Omental fat pad (tissue), 4 donors: ENCODE data around the gene ZNF232. TPM values are rescaled to one million over a fixed set of nuclear protein-coding genes. Genes with fewer than 3 reads are reported as not detected.
A peak's percentile ranks its signal among the peaks of the same experiment; 100 is the strongest.
"Not testable (repeated sequence)": the region's sequence is repeated elsewhere in the genome, so short reads cannot be mapped to it uniquely, and the experiment has no call there.

ENCODE experiments used
- ATAC-seq: fragments of 150-250 bp; one replicate; pipeline ENCODE4 v1.9.1; 2016; ENCODE audit warnings: mild to moderate bottlenecking, moderate library complexity; ENCODE audit not compliant: low FRiP score
- DNase-seq: peaks from one replicate; pipeline ENCODE4 v3.0.0-alpha.2; 2019; ENCODE audit warnings: low spot score
- CTCF ChIP-seq, 3 donors: fragments of 450-650 bp; IDR thresholded peaks; one replicate each; pipeline ENCODE4 v1.5.1; 2016 to 2017; ENCODE audit warnings: antibody characterized with exemption in 3 of 3, mild to moderate bottlenecking in 3 of 3, moderate library complexity in 2 of 3
- small RNA-seq: library from RNA; depleted of rRNA; stranded (forward); fragments of <200 nt; gene quantifications from one replicate; pipeline ENCODE3, GENCODE V24; 2016
- total RNA-seq, 4 donors: library from RNA; depleted of rRNA; stranded (reverse); fragments of >200 nt; gene quantifications; one replicate each; pipeline ENCODE4 v1.1.0, GENCODE V29; 2016

ZNF232 gene
- total RNA-seq, 4 donors from 2014 or later: 3.8 to 14.3 (median 6.5) TPM

DNA sequence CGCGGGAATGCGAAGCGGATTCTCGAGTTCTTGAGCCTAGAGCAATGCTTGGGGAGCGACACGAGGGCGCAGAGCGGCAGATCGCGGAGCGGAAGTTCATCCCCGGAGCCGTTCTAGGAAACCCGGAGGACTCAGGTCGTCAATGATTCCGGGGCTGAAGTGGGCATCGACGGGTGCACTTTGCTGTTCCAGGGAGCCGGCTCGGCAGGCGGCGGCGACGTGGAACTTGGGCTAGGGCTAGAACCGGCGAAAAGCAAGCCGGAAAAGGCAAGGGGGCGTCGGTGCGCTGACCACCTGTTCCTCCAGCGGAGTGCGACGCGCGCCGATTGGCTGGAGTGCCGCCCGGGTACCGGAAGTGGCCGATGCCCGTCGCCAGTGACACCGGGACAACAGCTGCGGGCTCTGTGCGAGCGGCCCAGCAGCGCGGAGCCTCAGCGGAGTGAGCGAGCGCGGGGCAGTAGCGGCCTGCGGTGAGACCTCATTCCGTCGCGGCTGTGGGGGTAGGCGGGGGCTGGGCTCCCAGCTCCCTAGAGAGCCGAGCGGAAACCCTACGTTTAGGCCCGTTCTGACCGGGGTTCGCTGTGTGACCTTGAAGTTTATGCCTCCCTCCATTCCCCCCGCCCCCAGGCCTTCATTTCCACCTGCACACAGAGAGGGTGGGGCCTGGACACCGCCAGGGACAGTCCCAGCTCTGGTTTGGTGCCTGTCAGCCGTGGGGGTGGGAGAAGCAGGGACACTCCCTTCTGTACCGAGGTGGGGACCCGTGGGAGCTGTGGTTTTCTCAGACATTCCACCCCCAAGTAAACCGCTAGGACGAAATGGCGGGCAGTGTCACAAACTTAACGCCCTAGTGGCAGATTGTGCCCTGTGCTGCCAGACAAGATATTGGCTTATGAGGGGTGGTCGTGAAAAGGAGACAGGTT, 33.3 kb downstream of the ZNF232 start, which contains the start of gene ZFP3:
TSS of gene ZFP3 (plus strand) at position 362 of the 923 bp plus-strand sequence. CDS start 13,038 bp downstream, outside the sequence.
- ATAC-seq: peak; percentile 90
- no peak for TF ChIP-seq CTCF (IDR thresholded peaks at IDR 0.05)
- peak; percentile 52 for DNase-seq

DNA sequence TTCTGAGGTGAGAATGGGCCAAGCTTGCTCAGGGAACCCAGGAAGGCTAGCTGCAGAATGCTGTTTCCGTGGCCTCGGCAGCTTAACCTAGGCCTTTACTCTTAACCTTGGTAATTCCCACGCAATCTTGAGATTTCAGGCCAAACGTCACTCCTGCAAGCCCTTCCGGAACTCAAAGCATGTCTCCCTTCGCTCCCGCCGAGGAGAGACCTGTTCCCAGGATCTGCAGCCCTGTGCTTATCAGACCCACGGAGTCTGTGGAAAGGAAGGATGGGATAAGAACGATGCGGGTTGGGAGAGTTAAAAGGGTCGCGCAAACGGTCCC, 33.9 kb downstream of the ZNF232 start:
- no peak for DNase-seq
- TF ChIP-seq CTCF (IDR thresholded peaks at IDR 0.05): no peak
- ATAC-seq: peak; percentile 21

DNA sequence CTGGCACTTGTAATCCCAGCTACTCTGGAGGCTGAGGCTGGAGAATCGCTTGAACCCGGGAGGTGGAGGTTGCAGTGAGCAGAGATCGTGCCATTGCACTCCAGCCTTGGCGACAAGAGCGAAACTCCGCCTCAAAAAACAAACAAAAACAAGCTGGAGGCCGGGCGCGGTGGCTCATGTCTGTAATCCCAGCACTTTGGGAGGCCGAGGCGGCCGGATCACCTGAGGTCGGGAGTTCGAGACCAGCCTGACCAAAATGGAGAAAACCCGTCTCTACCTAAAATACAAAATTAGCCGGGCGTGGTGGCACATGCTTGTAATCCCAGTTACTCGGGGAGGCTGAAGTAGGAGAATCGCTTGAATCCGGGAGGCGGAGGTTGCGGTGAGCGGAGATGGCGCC, 34.4 kb downstream of the ZNF232 start:
- DNase-seq, ATAC-seq: not testable (repeated sequence)

DNA sequence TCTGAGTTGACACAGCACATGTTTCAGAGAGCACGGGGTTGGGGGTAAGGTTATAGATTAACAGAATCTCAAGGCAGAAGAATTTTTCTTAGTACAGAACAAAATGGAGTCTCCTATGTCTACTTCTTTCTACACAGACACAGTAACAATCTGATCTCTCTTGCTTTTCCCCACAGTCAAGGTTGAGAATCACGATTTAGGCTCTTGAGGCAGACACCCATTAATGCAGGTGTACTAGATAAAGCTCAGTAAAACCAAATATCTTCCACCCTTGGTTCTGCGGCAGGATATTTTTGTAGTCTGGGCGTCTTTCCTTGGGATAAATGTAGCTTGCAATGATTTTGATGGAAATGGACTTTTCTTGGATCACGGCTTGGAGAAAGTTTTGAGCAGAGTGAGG, 36.2 kb downstream of the ZNF232 start:
- DNase-seq, ATAC-seq: not testable (repeated sequence)

DNA sequence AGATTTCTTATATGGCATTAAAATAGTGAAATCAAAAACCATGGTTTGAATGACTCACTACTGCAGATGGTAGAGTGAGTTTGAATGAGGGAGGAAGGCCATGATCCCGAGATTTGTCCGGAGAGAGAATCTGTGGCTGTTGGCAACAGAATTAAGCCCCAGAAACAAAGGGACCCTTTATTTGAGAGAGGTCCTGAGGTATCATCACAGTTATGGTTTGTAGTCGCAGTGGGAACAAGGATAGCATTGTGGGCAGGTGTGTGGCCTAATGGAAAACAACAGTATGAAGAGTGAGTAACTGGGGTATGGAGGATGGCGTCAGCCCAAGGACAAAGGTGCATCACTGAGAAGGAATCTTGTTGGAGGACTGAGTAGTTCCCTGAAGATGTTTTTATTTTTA, 42.0 kb downstream of the ZNF232 start:
- ATAC-seq: no peak

DNA sequence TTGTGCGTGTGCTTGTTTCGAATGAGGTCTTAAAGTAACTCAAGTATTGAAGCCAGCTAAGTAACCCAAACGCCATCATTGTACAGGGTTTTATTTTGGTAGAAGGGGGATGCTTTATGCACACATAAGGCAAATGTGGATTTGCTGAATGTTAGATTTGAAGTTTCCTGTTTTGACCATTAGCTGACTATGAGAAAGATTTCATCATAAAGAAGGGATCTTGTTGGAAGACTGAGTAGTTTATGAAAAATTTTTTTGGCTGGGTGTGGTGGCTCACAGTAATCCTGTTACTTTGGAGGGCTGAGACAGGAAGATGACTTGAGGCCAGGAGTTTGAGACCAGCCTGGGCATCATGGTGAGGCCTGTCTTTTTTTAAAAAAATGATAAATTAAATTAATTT, 43.4 kb downstream of the ZNF232 start:
- ATAC-seq: no peak
- no peak for TF ChIP-seq CTCF (IDR thresholded peaks at IDR 0.05)
- DNase-seq: no peak

More for the DNA sequence above, 42.0 kb downstream of the ZNF232 start:
- no peak for TF ChIP-seq CTCF (IDR thresholded peaks at IDR 0.05)
- no peak for DNase-seq

DNA sequence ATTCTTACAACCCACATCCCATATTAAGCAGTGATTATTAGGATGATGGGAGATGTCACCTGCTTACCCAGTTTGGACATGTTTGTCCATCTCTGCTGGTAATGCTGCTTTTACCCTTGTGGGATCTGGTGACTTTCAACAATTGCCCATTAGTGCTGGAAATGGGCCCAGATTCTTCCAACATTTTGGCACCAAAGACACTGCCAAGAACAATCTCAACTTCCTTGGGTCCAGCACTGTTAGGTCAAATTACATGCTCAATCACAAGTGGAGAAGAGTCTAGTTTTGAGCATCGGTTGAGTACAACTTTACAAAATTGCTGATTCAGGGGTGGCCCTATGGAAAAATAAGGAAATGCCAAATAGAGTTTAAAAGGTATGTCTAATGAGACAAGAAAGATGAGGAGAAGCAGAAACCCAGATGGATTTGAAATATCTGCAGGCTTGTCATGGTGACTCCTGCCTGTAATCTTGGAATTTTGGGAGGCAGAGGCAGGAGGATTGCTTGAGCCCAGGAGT, 46.4 kb downstream of the ZNF232 start:
- DNase-seq: no peak
- no peak for ATAC-seq
- no peak for TF ChIP-seq CTCF (IDR thresholded peaks at IDR 0.05)

Small RNAs within 50 kb of the gene (small RNA-seq; reads per million reads assigned to genes)
- gene AC012146.4: not detected

Other genes starting within 250 kb of the ZNF232 start
- gene C17orf107, start 212.3 kb downstream of the ZNF232 start, total RNA-seq: 1 to 10 TPM in 3 of 4 donors, under 1 TPM in 1; 0.63 to 8.4 (median 3.3) TPM
- 1 to 10 TPM in 3 of 4 donors, under 1 TPM in 1; 0.50 to 3.6 (median 1.5) TPM for gene CHRNE, start 208.8 kb downstream of the ZNF232 start, total RNA-seq
- not detected for gene GP1BA, start 179.6 kb downstream of the ZNF232 start, total RNA-seq
- gene SLC25A11, start 171.8 kb downstream of the ZNF232 start, total RNA-seq: 10 to 100 TPM; 38.9 to 74.2 (median 47.1) TPM
- gene RNF167, start 171.6 kb downstream of the ZNF232 start, total RNA-seq: 10 to 100 TPM; 24.5 to 34.4 (median 32.0) TPM
- gene PFN1, start 163.3 kb downstream of the ZNF232 start, total RNA-seq: 100 to 1,000 TPM; 444 to 699 (median 616) TPM
- 1 to 10 TPM; 2.8 to 5.3 (median 3.3) TPM for gene ENO3, start 160.8 kb downstream of the ZNF232 start, total RNA-seq
- gene SPAG7, start 144.1 kb downstream of the ZNF232 start, total RNA-seq: 10 to 100 TPM; 45.3 to 71.0 (median 47.5) TPM
- gene CAMTA2, start 124.2 kb downstream of the ZNF232 start, total RNA-seq: 10 to 100 TPM; 11.4 to 27.7 (median 21.4) TPM
- 1 to 10 TPM in 3 of 4 donors, not detected in 1; 1.0 to 1.4 (median 1.3) TPM for gene INCA1, start 114.4 kb downstream of the ZNF232 start, total RNA-seq
- gene KIF1C, start 113.9 kb downstream of the ZNF232 start, total RNA-seq: 10 to 100 TPM; 64.5 to 92.5 (median 76.4) TPM
- gene SLC52A1, start 76.5 kb downstream of the ZNF232 start, total RNA-seq: not detected
- gene ZFP3, start 33.4 kb downstream of the ZNF232 start, total RNA-seq: 1 to 10 TPM; 3.1 to 6.6 (median 3.9) TPM
- 1 to 10 TPM in 1 of 4 donors, under 1 TPM in 2, not detected in 1; 0.06 to 3.8 (median 0.24) TPM for gene USP6, start 4.2 kb upstream of the ZNF232 start, total RNA-seq
- 10 to 100 TPM in 1 of 4 donors, 1 to 10 TPM in 3; 7.0 to 21.6 (median 8.9) TPM for gene ZNF594, start 80.0 kb upstream of the ZNF232 start, total RNA-seq
- 10 to 100 TPM in 1 of 4 donors, 1 to 10 TPM in 3; 4.1 to 10.4 (median 5.3) TPM for gene SCIMP, start 123.0 kb upstream of the ZNF232 start, total RNA-seq
- gene RABEP1, start 170.4 kb upstream of the ZNF232 start, total RNA-seq: 10 to 100 TPM; 46.3 to 65.9 (median 55.8) TPM